Hepatocyte (in vitro differentiated cells): ENCODE measurements around the gene AUTS2. TPM values are rescaled to one million over a fixed set of nuclear protein-coding genes. Genes with fewer than 3 reads are reported as not detected.

Experiments used
- DNase-seq: peaks from one replicate; pipeline ENCODE4 v3.0.0-alpha.2; 2016; ENCODE audit warnings: low spot score
- H2AFZ ChIP-seq: fragments of 200-600 bp; sonication (generic); 2 replicates; pipeline ENCODE4 v1.6.0; 2016; ENCODE audit warnings: antibody characterized with exemption, mild to moderate bottlenecking
- H3K27ac ChIP-seq: fragments of 200-600 bp; sonication (generic); 2 replicates; pipeline ENCODE4 v1.5.1; 2016; ENCODE audit warnings: mild to moderate bottlenecking
- H3K27me3 ChIP-seq: fragments of 200-600 bp; sonication (generic); 2 replicates; pipeline ENCODE4 v1.6.1; 2016
- H3K36me3 ChIP-seq: fragments of 200-600 bp; sonication (generic); replicated peaks from 2 replicates; pipeline ENCODE4 v1.5.1; 2016; ENCODE audit warnings: low read depth; ENCODE audit not compliant: insufficient read depth
- H3K4me1 ChIP-seq: fragments of 200-600 bp; sonication (generic); 2 replicates; pipeline ENCODE4 v1.5.1; 2016; ENCODE audit warnings: mild to moderate bottlenecking, moderate library complexity; ENCODE audit not compliant: insufficient read depth
- H3K4me2 ChIP-seq: fragments of 200-600 bp; sonication (generic); 2 replicates; pipeline ENCODE4 v1.6.0; 2016
- H3K4me3 ChIP-seq: fragments of 200-600 bp; sonication (generic); 2 replicates; pipeline ENCODE4 v1.5.1; 2016; ENCODE audit warnings: mild to moderate bottlenecking
- H3K79me2 ChIP-seq: fragments of 200-600 bp; sonication (generic); 2 replicates; pipeline ENCODE4 v1.6.0; 2017; ENCODE audit warnings: mild to moderate bottlenecking
- H3K9me2 ChIP-seq: fragments of 200-600 bp; sonication (generic); replicated peaks from 2 replicates; pipeline ENCODE4 v1.6.0; 2017; ENCODE audit warnings: mild to moderate bottlenecking; ENCODE audit not compliant: insufficient read depth
- H3K9me3 ChIP-seq: fragments of 200-600 bp; sonication (generic); 2 replicates; pipeline ENCODE4 v1.5.1; 2016; ENCODE audit warnings: low read depth, mild to moderate bottlenecking
- H4K20me1 ChIP-seq: fragments of 200-600 bp; sonication (generic); 2 replicates; pipeline ENCODE4 v1.6.0; 2016; ENCODE audit warnings: mild to moderate bottlenecking; ENCODE audit not compliant: insufficient read depth, poor library complexity, severe bottlenecking
- EZH2 ChIP-seq: fragments of 200-600 bp; sonication (generic); IDR thresholded peaks from 2 replicates; pipeline ENCODE4 v1.6.1; 2016; ENCODE audit warnings: antibody characterized with exemption, mild to moderate bottlenecking, borderline replicate concordance
- EZH2phosphoT487 ChIP-seq: fragments of 200-600 bp; sonication (generic); IDR thresholded peaks from one replicate; pipeline ENCODE4 v1.6.1; 2018; ENCODE audit warnings: antibody characterized with exemption, mild to moderate bottlenecking, low read depth, moderate library complexity; ENCODE audit not compliant: unreplicated experiment, severe bottlenecking
- WGBS: methylation state at CpG from one replicate; pipeline ENCODE4 v1.1.6; 2016; ENCODE audit warnings: low lambda C conversion rate; ENCODE audit errors: missing lambda C conversion rate; 5-methylcytosine and 5-hydroxymethylcytosine counted together
- polyA plus RNA-seq: library from polyadenylated mRNA; unstranded; fragments of >200 nt; fragmentation: Nextera tagmentation; extraction: Ambion mirVana; gene quantifications from 2 replicates; pipeline ENCODE4 v1.2.1, GENCODE V29; 2016
- total RNA-seq: library from RNA; depleted of rRNA; stranded (reverse); fragments of >200 nt; gene quantifications from 2 replicates; pipeline ENCODE4 v1.2.3, GENCODE V29; 2014
- TF ChIP-seq, protein P1 (sequence below): fragments of 200-600 bp; sonication (generic); IDR thresholded peaks from 2 replicates; pipeline ENCODE4 v1.5.1; 2016; ENCODE audit warnings: antibody characterized with exemption, mild to moderate bottlenecking; ENCODE audit not compliant: poor library complexity

The AUTS2 gene
- total and polyA plus RNA-seq, 2 experiments from 2014 or later: 34.4 to 40.9 TPM

DNA sequence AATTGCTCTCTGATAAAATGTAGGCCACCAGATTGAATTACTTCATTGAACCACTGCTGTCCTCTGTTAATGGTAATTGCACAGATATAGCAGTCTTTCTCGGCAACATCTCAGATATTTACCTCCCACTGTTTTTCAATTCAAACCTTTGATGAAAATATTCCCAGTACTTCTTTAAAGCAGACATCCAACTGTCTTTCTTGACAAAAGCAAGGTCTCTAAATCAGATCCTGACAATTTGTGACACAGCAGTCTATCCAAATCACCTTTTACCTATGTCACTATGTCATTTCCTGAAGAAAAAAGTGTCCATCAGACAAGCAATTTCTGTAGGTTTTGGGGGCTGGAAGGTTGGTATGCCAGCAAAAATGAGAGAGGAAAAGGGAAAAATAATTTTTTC, 555.7 kb downstream of the AUTS2 start:
- DNase-seq: no peak
- no peak overlapping the region for H3K27ac ChIP-seq
- no peak overlapping the region for H3K4me2 ChIP-seq
- TF ChIP-seq EZH2 (no peak), EZH2phosphoT487 (no peak)
- TF ChIP-seq, protein P1, sequence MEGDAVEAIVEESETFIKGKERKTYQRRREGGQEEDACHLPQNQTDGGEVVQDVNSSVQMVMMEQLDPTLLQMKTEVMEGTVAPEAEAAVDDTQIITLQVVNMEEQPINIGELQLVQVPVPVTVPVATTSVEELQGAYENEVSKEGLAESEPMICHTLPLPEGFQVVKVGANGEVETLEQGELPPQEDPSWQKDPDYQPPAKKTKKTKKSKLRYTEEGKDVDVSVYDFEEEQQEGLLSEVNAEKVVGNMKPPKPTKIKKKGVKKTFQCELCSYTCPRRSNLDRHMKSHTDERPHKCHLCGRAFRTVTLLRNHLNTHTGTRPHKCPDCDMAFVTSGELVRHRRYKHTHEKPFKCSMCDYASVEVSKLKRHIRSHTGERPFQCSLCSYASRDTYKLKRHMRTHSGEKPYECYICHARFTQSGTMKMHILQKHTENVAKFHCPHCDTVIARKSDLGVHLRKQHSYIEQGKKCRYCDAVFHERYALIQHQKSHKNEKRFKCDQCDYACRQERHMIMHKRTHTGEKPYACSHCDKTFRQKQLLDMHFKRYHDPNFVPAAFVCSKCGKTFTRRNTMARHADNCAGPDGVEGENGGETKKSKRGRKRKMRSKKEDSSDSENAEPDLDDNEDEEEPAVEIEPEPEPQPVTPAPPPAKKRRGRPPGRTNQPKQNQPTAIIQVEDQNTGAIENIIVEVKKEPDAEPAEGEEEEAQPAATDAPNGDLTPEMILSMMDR: no peak
- H4K20me1 ChIP-seq: no peaks in the 10 kb centered on the region
- no peak overlapping the region for H3K4me3 ChIP-seq
- H3K79me2 ChIP-seq: no peaks in the 10 kb centered on the region
- no peaks in the 10 kb centered on the region for H3K4me1 ChIP-seq
- no peak overlapping the region for H2AFZ ChIP-seq
- 82% methylated on average over 1 of the region's 1 CpG for WGBS
- no peaks in the 10 kb centered on the region for H3K9me3 ChIP-seq
- H3K36me3 ChIP-seq: no peaks in the 10 kb centered on the region
- H3K9me2 ChIP-seq: no peaks in the 10 kb centered on the region
- H3K27me3 ChIP-seq: no peaks in the 10 kb centered on the region

DNA sequence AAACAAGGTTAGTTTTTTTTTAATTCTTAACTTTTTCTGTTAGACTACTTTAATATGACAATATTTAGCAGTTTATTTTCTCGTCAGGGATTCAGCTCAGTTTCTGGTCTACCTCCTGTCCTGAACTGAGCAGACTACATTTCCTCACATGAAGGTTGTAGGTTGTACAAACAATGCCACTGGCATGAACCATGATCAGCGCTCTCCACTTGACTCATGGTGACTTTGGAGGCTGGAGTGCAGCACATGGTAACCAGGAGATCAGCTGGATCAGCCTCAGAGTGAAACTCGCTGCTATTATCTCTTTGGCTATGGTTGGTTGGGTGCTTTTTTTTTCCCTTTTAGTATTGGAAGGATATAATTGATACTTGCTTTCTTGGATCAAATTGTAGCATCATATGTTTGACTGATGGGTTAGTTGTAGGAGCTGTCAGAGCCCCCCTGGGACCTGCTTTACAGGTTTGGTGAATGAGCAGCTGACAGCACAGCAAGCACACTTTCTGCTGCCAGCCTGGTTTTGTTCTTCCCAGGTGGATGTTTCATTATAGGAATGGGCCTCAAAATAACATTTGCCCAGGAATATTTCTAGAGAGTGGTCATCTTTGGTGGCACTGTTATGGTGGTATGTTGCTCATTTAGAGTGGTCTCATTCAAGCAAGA, 556.4 kb downstream of the AUTS2 start:
- Histone ChIP-seq H3K9me2 (no peaks in the 10 kb centered on the region), H2AFZ (no peak overlapping the region), H3K4me2 (no peak overlapping the region), H3K79me2 (no peaks in the 10 kb centered on the region), H3K27ac (no peak overlapping the region), H3K4me1 (no peaks in the 10 kb centered on the region), H3K4me3 (no peak overlapping the region), H3K27me3 (no peaks in the 10 kb centered on the region), H4K20me1 (no peaks in the 10 kb centered on the region), H3K36me3 (no peaks in the 10 kb centered on the region), H3K9me3 (no peaks in the 10 kb centered on the region)
- TF ChIP-seq EZH2: no peak
- TF ChIP-seq, protein P1: no peak
- no peak for TF ChIP-seq EZH2phosphoT487
- WGBS: 93% methylated on average over 3 of the region's 3 CpGs
- no peak for DNase-seq

DNA sequence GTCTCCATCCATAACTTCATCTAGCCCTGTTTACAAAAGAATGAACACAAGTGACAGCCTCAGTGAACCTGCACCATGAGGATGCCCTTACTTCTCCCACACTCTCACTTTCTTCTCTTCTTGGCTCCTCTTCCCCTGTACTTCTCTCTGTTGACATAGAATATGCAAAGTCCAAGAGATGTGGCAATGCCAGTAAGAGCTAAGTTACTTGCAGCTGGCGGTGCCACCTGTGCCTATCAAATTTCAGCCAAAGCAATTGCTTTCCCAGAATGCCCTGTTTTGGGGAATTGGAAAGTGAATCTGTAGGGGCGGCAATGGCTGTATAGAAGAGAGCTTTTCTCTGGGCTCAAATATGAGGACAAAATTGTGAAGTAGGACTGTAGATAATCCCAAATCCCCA, 557.8 kb downstream of the AUTS2 start:
- no peaks in the 10 kb centered on the region for H3K9me2 ChIP-seq
- 100% methylated on average over 2 of the region's 2 CpGs for WGBS
- no peak overlapping the region for H2AFZ ChIP-seq

More for the DNA sequence above, 557.8 kb downstream of the AUTS2 start:
- no peaks in the 10 kb centered on the region for H3K36me3 ChIP-seq
- TF ChIP-seq, protein P1: no peak
- no peak for TF ChIP-seq EZH2phosphoT487
- TF ChIP-seq EZH2: no peak
- H3K9me3 ChIP-seq: no peaks in the 10 kb centered on the region
- no peak overlapping the region for H3K4me2 ChIP-seq
- no peaks in the 10 kb centered on the region for H3K79me2 ChIP-seq
- no peak overlapping the region for H3K4me3 ChIP-seq
- no peaks in the 10 kb centered on the region for H4K20me1 ChIP-seq
- H3K4me1 ChIP-seq: no peaks in the 10 kb centered on the region
- no peaks in the 10 kb centered on the region for H3K27me3 ChIP-seq
- no peak for DNase-seq
- no peak overlapping the region for H3K27ac ChIP-seq
